ENCODE results near the gene HNMT.

HNMT gene

GRCh38 chr2:137945229-137945628 is 19.0 kb upstream of the HNMT start:
- no peaks in the 10 kb centered on the region for H3K27me3 ChIP-seq (replicated peaks; ENCODE audit: control insufficient read depth, insufficient read depth, low read length, poor library complexity, severe bottlenecking)
- no peak overlapping the region for H3K27ac ChIP-seq (ENCODE audit: insufficient read depth, low read length, poor library complexity, severe bottlenecking)
- no peaks in the 10 kb centered on the region for H3K36me3 ChIP-seq (ENCODE audit: control insufficient read depth, insufficient read depth, low read length)
- H3K4me3 ChIP-seq (ENCODE audit: insufficient read depth, low read depth, low read length, poor library complexity, severe bottlenecking), result no peak overlapping the region
- H3K9me3 ChIP-seq (ENCODE audit: control insufficient read depth, low read length), result no peaks in the 10 kb centered on the region
- no peaks in the 10 kb centered on the region for H3K4me1 ChIP-seq (ENCODE audit: control insufficient read depth, insufficient read depth, low read length, poor library complexity, severe bottlenecking)
- no peak for DNase-seq

GRCh38 chr2:137946227-137946626 is 18.0 kb upstream of the HNMT start:
- H3K4me1 ChIP-seq (ENCODE audit: control insufficient read depth, insufficient read depth, low read length, poor library complexity, severe bottlenecking), result no peaks in the 10 kb centered on the region
- H3K9me3 ChIP-seq (ENCODE audit: control insufficient read depth, low read length), result no peaks in the 10 kb centered on the region
- H3K4me3 ChIP-seq (ENCODE audit: insufficient read depth, low read depth, low read length, poor library complexity, severe bottlenecking), result no peak overlapping the region
- no peaks in the 10 kb centered on the region for H3K36me3 ChIP-seq (ENCODE audit: control insufficient read depth, insufficient read depth, low read length)
- no peak overlapping the region for H3K27ac ChIP-seq (ENCODE audit: insufficient read depth, low read length, poor library complexity, severe bottlenecking)
- no peaks in the 10 kb centered on the region for H3K27me3 ChIP-seq (replicated peaks; ENCODE audit: control insufficient read depth, insufficient read depth, low read length, poor library complexity, severe bottlenecking)
- no peak for DNase-seq

- Histone ChIP-seq H3K4me3 (ENCODE audit: insufficient read depth, low read depth, low read length, poor library complexity, severe bottlenecking) (no peak overlapping the region), H3K27ac (ENCODE audit: insufficient read depth, low read length, poor library complexity, severe bottlenecking) (no peak overlapping the region), H3K27me3 (replicated peaks; ENCODE audit: control insufficient read depth, insufficient read depth, low read length, poor library complexity, severe bottlenecking) (no peaks in the 10 kb centered on the region), H3K36me3 (ENCODE audit: control insufficient read depth, insufficient read depth, low read length) (no peaks in the 10 kb centered on the region), H3K9me3 (ENCODE audit: control insufficient read depth, low read length) (no peaks in the 10 kb centered on the region), H3K4me1 (ENCODE audit: control insufficient read depth, insufficient read depth, low read length, poor library complexity, severe bottlenecking) (no peaks in the 10 kb centered on the region)
- DNase-seq, result no peak
Measured at GRCh38 chr2:137947032-137947727, 17.1 kb upstream of the HNMT start.

- Histone ChIP-seq H3K36me3 (ENCODE audit: control insufficient read depth, insufficient read depth, low read length) (no peaks in the 10 kb centered on the region), H3K9me3 (ENCODE audit: control insufficient read depth, low read length) (no peaks in the 10 kb centered on the region), H3K4me1 (ENCODE audit: control insufficient read depth, insufficient read depth, low read length, poor library complexity, severe bottlenecking) (no peaks in the 10 kb centered on the region), H3K27me3 (replicated peaks; ENCODE audit: control insufficient read depth, insufficient read depth, low read length, poor library complexity, severe bottlenecking) (no peaks in the 10 kb centered on the region), H3K4me3 (ENCODE audit: insufficient read depth, low read depth, low read length, poor library complexity, severe bottlenecking) (no peak overlapping the region), H3K27ac (ENCODE audit: insufficient read depth, low read length, poor library complexity, severe bottlenecking) (no peak overlapping the region)
- DNase-seq, result peak in 1 of 3 donors; percentile 6
Measured at GRCh38 chr2:137947728-137948336, 16.4 kb upstream of the HNMT start.

GRCh38 chr2:137948894-137949293 is 15.4 kb upstream of the HNMT start:
- Histone ChIP-seq H3K36me3 (ENCODE audit: control insufficient read depth, insufficient read depth, low read length) (no peaks in the 10 kb centered on the region), H3K27ac (ENCODE audit: insufficient read depth, low read length, poor library complexity, severe bottlenecking) (no peak overlapping the region), H3K4me3 (ENCODE audit: insufficient read depth, low read depth, low read length, poor library complexity, severe bottlenecking) (no peak overlapping the region), H3K27me3 (replicated peaks; ENCODE audit: control insufficient read depth, insufficient read depth, low read length, poor library complexity, severe bottlenecking) (no peaks in the 10 kb centered on the region), H3K4me1 (ENCODE audit: control insufficient read depth, insufficient read depth, low read length, poor library complexity, severe bottlenecking) (no peaks in the 10 kb centered on the region), H3K9me3 (ENCODE audit: control insufficient read depth, low read length) (no peaks in the 10 kb centered on the region)
- DNase-seq, result no peak

- no peaks in the 10 kb centered on the region for H3K27me3 ChIP-seq (replicated peaks; ENCODE audit: control insufficient read depth, insufficient read depth, low read length, poor library complexity, severe bottlenecking)
- no peak overlapping the region for H3K27ac ChIP-seq (ENCODE audit: insufficient read depth, low read length, poor library complexity, severe bottlenecking)
- no peaks in the 10 kb centered on the region for H3K9me3 ChIP-seq (ENCODE audit: control insufficient read depth, low read length)
- H3K36me3 ChIP-seq (ENCODE audit: control insufficient read depth, insufficient read depth, low read length), result no peaks in the 10 kb centered on the region
- no peak for DNase-seq
- H3K4me1 ChIP-seq (ENCODE audit: control insufficient read depth, insufficient read depth, low read length, poor library complexity, severe bottlenecking), result no peaks in the 10 kb centered on the region
- H3K4me3 ChIP-seq (ENCODE audit: insufficient read depth, low read depth, low read length, poor library complexity, severe bottlenecking), result no peak overlapping the region
Measured at GRCh38 chr2:137950238-137950637, 14.0 kb upstream of the HNMT start.

GRCh38 chr2:137951586-137951985 is 12.7 kb upstream of the HNMT start:
- Histone ChIP-seq H3K36me3 (ENCODE audit: control insufficient read depth, insufficient read depth, low read length) (no peaks in the 10 kb centered on the region), H3K4me3 (ENCODE audit: insufficient read depth, low read depth, low read length, poor library complexity, severe bottlenecking) (no peak overlapping the region), H3K4me1 (ENCODE audit: control insufficient read depth, insufficient read depth, low read length, poor library complexity, severe bottlenecking) (no peaks in the 10 kb centered on the region), H3K9me3 (ENCODE audit: control insufficient read depth, low read length) (no peaks in the 10 kb centered on the region), H3K27ac (ENCODE audit: insufficient read depth, low read length, poor library complexity, severe bottlenecking) (no peak overlapping the region), H3K27me3 (replicated peaks; ENCODE audit: control insufficient read depth, insufficient read depth, low read length, poor library complexity, severe bottlenecking) (no peaks in the 10 kb centered on the region)
- no peak for DNase-seq

GRCh38 chr2:137952586-137953129 is 11.6 kb upstream of the HNMT start:
- DNase-seq, result no peak
- H3K4me3 ChIP-seq (ENCODE audit: insufficient read depth, low read depth, low read length, poor library complexity, severe bottlenecking), result no peak overlapping the region
- H3K4me1 ChIP-seq (ENCODE audit: control insufficient read depth, insufficient read depth, low read length, poor library complexity, severe bottlenecking), result no peaks in the 10 kb centered on the region
- H3K36me3 ChIP-seq (ENCODE audit: control insufficient read depth, insufficient read depth, low read length), result no peaks in the 10 kb centered on the region
- H3K9me3 ChIP-seq (ENCODE audit: control insufficient read depth, low read length), result no peaks in the 10 kb centered on the region
- H3K27me3 ChIP-seq (replicated peaks; ENCODE audit: control insufficient read depth, insufficient read depth, low read length, poor library complexity, severe bottlenecking), result no peaks in the 10 kb centered on the region
- no peak overlapping the region for H3K27ac ChIP-seq (ENCODE audit: insufficient read depth, low read length, poor library complexity, severe bottlenecking)

GRCh38 chr2:137955536-137955935 is 8.7 kb upstream of the HNMT start:
- Histone ChIP-seq H3K4me1 (ENCODE audit: control insufficient read depth, insufficient read depth, low read length, poor library complexity, severe bottlenecking) (no peaks in the 10 kb centered on the region), H3K9me3 (ENCODE audit: control insufficient read depth, low read length) (no peaks in the 10 kb centered on the region), H3K27ac (ENCODE audit: insufficient read depth, low read length, poor library complexity, severe bottlenecking) (no peak overlapping the region), H3K4me3 (ENCODE audit: insufficient read depth, low read depth, low read length, poor library complexity, severe bottlenecking) (no peak overlapping the region), H3K36me3 (ENCODE audit: control insufficient read depth, insufficient read depth, low read length) (no peaks in the 10 kb centered on the region), H3K27me3 (replicated peaks; ENCODE audit: control insufficient read depth, insufficient read depth, low read length, poor library complexity, severe bottlenecking) (no peaks in the 10 kb centered on the region)
- DNase-seq, result no peak

GRCh38 chr2:137957033-137957432 is 7.2 kb upstream of the HNMT start:
- DNase-seq, result no peak
- Histone ChIP-seq H3K4me3 (ENCODE audit: insufficient read depth, low read depth, low read length, poor library complexity, severe bottlenecking) (no peak overlapping the region), H3K4me1 (ENCODE audit: control insufficient read depth, insufficient read depth, low read length, poor library complexity, severe bottlenecking) (no peaks in the 10 kb centered on the region), H3K27ac (ENCODE audit: insufficient read depth, low read length, poor library complexity, severe bottlenecking) (no peak overlapping the region), H3K9me3 (ENCODE audit: control insufficient read depth, low read length) (no peaks in the 10 kb centered on the region), H3K36me3 (ENCODE audit: control insufficient read depth, insufficient read depth, low read length) (no peaks in the 10 kb centered on the region), H3K27me3 (replicated peaks; ENCODE audit: control insufficient read depth, insufficient read depth, low read length, poor library complexity, severe bottlenecking) (no peaks in the 10 kb centered on the region)
